CD4-positive, alpha-beta T cell (primary cell): ENCODE results near the gene CD40. TPM values are rescaled to one million over a fixed set of nuclear protein-coding genes. Genes with fewer than 3 reads are reported as not detected.

Source experiments
- ATAC-seq: fragments of 200-7000 bp; cut with Tn5 transposase; one replicate; pipeline ENCODE4 v1.10.0; 2022; ENCODE audit warnings: mild to moderate bottlenecking; ENCODE audit not compliant: poor library complexity
- CTCF ChIA-PET: fragments of 350-600 bp; sonication (Branson Sonifier 250); formaldehyde crosslinking; loops from one replicate; lab custom pipeline; 2021; ENCODE audit warnings: antibody characterized with exemption, inconsistent platforms; lab: Charles Lee
- POLR2A ChIA-PET: fragments of 350-600 bp; sonication (Branson Sonifier 250); formaldehyde crosslinking; loops from one replicate; lab custom pipeline; 2021; ENCODE audit warnings: antibody characterized with exemption, inconsistent platforms; lab: Charles Lee
- DNase-seq, 14 experiments: peaks; one replicate each; pipeline ENCODE4 v3.0.0-alpha.2; 2013 to 2020; ENCODE audit warnings: mixed read lengths in 2 of 14
- H3K27ac ChIP-seq, 2 donors: one replicate each; pipeline versions ENCODE4 v1.5.1 to v1.7.0; 2013; ENCODE audit warnings: low read length in 2 of 2, low read depth in 1 of 2, mild to moderate bottlenecking in 1 of 2
- H3K27me3 ChIP-seq, 2 experiments: 1 replicate in 1 of 2; 2 replicates in 1 of 2; pipeline versions ENCODE4 v1.6.1 to v1.7.0; 2013; ENCODE audit warnings: low read length in 2 of 2, control low read depth in 1 of 2, mild to moderate bottlenecking in 1 of 2, moderate library complexity in 1 of 2; ENCODE audit not compliant: insufficient read depth in 2 of 2, control insufficient read depth in 1 of 2
- H3K36me3 ChIP-seq: one replicate; pipeline ENCODE4 v1.6.1; 2013; ENCODE audit warnings: low read length, control low read depth; ENCODE audit not compliant: insufficient read depth
- H3K4me1 ChIP-seq: one replicate; pipeline ENCODE4 v1.6.1; 2013; ENCODE audit warnings: low read length, control low read depth; ENCODE audit not compliant: insufficient read depth
- H3K4me3 ChIP-seq: one replicate; pipeline ENCODE4 v1.5.1; 2013; ENCODE audit warnings: mild to moderate bottlenecking, low read length, moderate library complexity
- H3K9me3 ChIP-seq, 2 experiments: 1 replicate in 1 of 2; 2 replicates in 1 of 2; pipeline versions ENCODE4 v1.6.1 to v1.7.0; 2013; ENCODE audit warnings: low read length in 2 of 2, mild to moderate bottlenecking in 2 of 2, control low read depth in 1 of 2, moderate library complexity in 1 of 2; ENCODE audit not compliant: control insufficient read depth in 1 of 2, insufficient read depth in 1 of 2
- H3K27ac Mint-ChIP-seq: one replicate; pipeline ENCODE4 v1.8.0; 2020; ENCODE audit warnings: mixed read lengths
- H3K27me3 Mint-ChIP-seq: one replicate; pipeline ENCODE4 v1.8.0; 2021; ENCODE audit warnings: mixed read lengths
- H3K36me3 Mint-ChIP-seq: one replicate; pipeline ENCODE4 v1.8.0; 2021; ENCODE audit warnings: low read depth, mixed read lengths
- H3K4me1 Mint-ChIP-seq: one replicate; pipeline ENCODE4 v1.8.0; 2021; ENCODE audit warnings: low read depth, mixed read lengths
- H3K4me3 Mint-ChIP-seq: one replicate; pipeline ENCODE4 v1.8.0; 2020; ENCODE audit warnings: mild to moderate bottlenecking, mixed read lengths
- H3K9me3 Mint-ChIP-seq: one replicate; pipeline ENCODE4 v1.8.0; 2020; ENCODE audit warnings: mixed read lengths
- CTCF ChIP-seq: fragments of 200-600 bp; IDR thresholded peaks from one replicate; pipeline ENCODE4 v1.8.0; 2022; ENCODE audit warnings: antibody characterized with exemption, mild to moderate bottlenecking
- intact Hi-C, 2 experiments: fragments of 100-400 bp; cut with DNase I in 1 of 2; cut with micrococcal nuclease in 1 of 2; formaldehyde crosslinking; loops; one replicate each; pipeline versions ENCODE4 v1.15.1 to v1.9.0; 2023 to 2025; cut with DNase I, micrococcal nuclease
- total RNA-seq, 174 experiments: library from RNA in 2 of 174; stranded (reverse) in 2 of 174; gene quantifications; one replicate each; pipeline ENCODE4 v1.2.3 and lab custom pipeline; 2021 to 2026

CD40 gene
- total RNA-seq, 2 experiments from 2014 or later = 1.0 to 1.2 TPM

GRCh38 chr20:46168438-46168837, 50.3 kb downstream of the CD40 start:
- CTCF ChIA-PET = no interaction called here
- H3K4me1 ChIP-seq = no peaks in the 10 kb centered on the region
- TF ChIP-seq CTCF = no peak
- Mint-ChIP-seq H3K27me3 (peaks cover 69% of the 10 kb centered on the region), H3K4me3 (no peak overlapping the region), H3K4me1 (no peaks in the 10 kb centered on the region), H3K36me3 (no peaks in the 10 kb centered on the region), H3K9me3 (no peaks in the 10 kb centered on the region), H3K27ac (no peak overlapping the region)
- H3K9me3 ChIP-seq = no peaks in the 10 kb centered on the region
- ATAC-seq (no peak), DNase-seq (no peak)
- peaks cover 5 to 27% of the 10 kb centered on the region in 2 experiments for H3K27me3 ChIP-seq
- POLR2A ChIA-PET = no interaction called here
- no peaks in the 10 kb centered on the region for H3K36me3 ChIP-seq
- no peak overlapping the region for H3K27ac ChIP-seq
- no peak overlapping the region for H3K4me3 ChIP-seq
- intact Hi-C loops = no loop called here

DNA sequence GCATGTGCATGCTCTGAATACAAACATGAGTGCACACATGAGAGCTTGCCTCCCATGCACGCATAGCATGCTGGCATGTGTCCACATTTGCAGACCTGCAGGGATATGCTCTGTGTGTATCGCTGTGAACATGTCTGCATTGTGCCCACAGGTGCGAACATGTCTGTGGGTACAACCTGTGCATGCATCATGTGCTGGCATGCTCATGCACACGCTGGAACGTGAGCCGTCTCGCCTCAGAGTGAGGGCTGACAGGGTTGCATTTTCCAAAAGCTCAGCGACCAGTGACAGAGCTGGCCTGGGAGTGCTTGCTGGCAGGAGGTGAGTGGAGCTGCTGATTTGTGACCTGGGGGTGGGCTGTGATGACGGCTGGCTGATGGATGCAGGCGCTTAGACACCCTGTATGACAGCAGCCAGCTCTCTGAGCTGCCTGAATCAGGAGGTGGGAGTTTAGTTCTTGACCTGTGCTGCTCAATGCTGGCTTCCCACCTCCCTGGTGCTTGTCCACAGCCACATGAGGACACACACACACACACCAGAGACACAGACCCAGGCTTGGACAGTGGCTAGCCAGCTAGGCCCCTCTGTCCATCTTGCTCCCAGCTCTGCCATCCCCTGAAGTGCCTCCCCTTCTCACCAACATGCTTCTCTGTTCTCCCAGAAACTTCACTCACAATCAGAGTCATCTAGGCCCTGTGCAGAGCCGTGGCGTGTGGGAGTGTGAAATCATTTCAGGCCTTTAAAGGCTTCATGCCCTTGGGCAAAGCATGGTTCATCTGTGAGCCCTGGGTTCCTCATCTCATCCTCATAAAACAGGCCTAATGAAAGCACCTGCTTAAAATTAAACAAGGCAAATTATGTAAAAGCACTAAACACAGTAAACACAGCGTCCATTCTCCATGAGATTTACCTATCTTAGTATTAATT, 51.4 kb downstream of the CD40 start:
- no peak overlapping the region for H3K27ac ChIP-seq
- no peaks in the 10 kb centered on the region for H3K4me1 ChIP-seq
- intact Hi-C loops = loop anchor here in 1 of 2 experiments (10.0 kb wide), 2 partner anchors 185 to 365 kb away; no protein-coding TSS in a partner anchor
- H3K36me3 Mint-ChIP-seq = no peaks in the 10 kb centered on the region
- H3K4me3 ChIP-seq = no peak overlapping the region
- no peak for ATAC-seq
- H3K27ac Mint-ChIP-seq = no peak overlapping the region
- no peak for DNase-seq
- TF ChIP-seq CTCF = no peak
- peaks cover 11 to 38% of the 10 kb centered on the region in 2 experiments for H3K27me3 ChIP-seq
- ChIA-PET CTCF (no interaction called here), POLR2A (no interaction called here)
- no peak overlapping the region for H3K4me3 Mint-ChIP-seq
- no peaks in the 10 kb centered on the region for H3K36me3 ChIP-seq
- H3K9me3 ChIP-seq = peaks cover 0 to 7% of the 10 kb centered on the region in 2 experiments
- H3K4me1 Mint-ChIP-seq = no peaks in the 10 kb centered on the region
- peaks cover 67% of the 10 kb centered on the region for H3K27me3 Mint-ChIP-seq
- no peaks in the 10 kb centered on the region for H3K9me3 Mint-ChIP-seq

- POLR2A ChIA-PET = no interaction called here
- Mint-ChIP-seq H3K27ac (no peak overlapping the region), H3K4me3 (no peak overlapping the region), H3K9me3 (no peaks in the 10 kb centered on the region), H3K27me3 (peaks cover 73% of the 10 kb centered on the region), H3K36me3 (no peaks in the 10 kb centered on the region), H3K4me1 (no peaks in the 10 kb centered on the region)
- Histone ChIP-seq H3K27ac (no peak overlapping the region), H3K27me3 (peaks cover 24 to 49% of the 10 kb centered on the region in 2 experiments), H3K9me3 (peaks cover 0 to 7% of the 10 kb centered on the region in 2 experiments), H3K4me1 (peaks cover 3% of the 10 kb centered on the region), H3K4me3 (no peak overlapping the region), H3K36me3 (no peaks in the 10 kb centered on the region)
- no peak for TF ChIP-seq CTCF
- no peak for DNase-seq
- intact Hi-C loops = loop anchor here in 1 of 2 experiments (10.0 kb wide), 2 partner anchors 187 to 367 kb away; no protein-coding TSS in a partner anchor
- CTCF ChIA-PET = no interaction called here
- ATAC-seq = no peak
Measured at GRCh38 chr20:46171476-46171875, 53.4 kb downstream of the CD40 start.
